HG03520 (cell line): ENCODE data around the gene RHEBL1.

ENCODE experiments used
- ATAC-seq: cut with Tn5 transposase; IDR thresholded peaks from one replicate; pipeline ENCODE4 v1.9.1; 2021; ENCODE audit warnings: mild to moderate bottlenecking, moderate library complexity; ENCODE audit not compliant: unreplicated experiment

RHEBL1 gene

GRCh38 chr12:49069507-49070346 is at the start of gene RHEBL1:
Gene RHEBL1, minus strand, starts transcription at chr12:49069979. Its CDS starts 194 bp downstream, at chr12:49069785.
- peak; percentile 96 for ATAC-seq

DNA sequence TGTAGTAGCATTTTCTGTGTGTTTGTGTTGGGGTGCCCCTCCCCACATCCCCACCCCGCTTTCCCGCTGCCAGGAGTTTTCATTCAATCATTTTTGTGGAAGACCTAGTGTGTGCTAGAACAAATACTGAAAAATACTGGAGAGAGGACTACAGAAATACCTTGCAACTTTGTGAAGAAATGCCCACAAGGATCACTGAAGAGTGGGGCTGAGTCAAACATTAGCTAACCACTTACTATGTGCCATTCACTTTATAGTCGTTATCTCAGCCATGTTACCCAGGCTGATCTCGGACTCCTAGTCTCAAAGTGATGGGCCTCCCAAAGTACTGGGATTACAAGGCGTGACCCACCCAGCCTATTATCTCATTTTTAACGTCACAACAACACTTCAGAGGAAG is 41.4 kb upstream of the RHEBL1 start:
- no peak for ATAC-seq

DNA sequence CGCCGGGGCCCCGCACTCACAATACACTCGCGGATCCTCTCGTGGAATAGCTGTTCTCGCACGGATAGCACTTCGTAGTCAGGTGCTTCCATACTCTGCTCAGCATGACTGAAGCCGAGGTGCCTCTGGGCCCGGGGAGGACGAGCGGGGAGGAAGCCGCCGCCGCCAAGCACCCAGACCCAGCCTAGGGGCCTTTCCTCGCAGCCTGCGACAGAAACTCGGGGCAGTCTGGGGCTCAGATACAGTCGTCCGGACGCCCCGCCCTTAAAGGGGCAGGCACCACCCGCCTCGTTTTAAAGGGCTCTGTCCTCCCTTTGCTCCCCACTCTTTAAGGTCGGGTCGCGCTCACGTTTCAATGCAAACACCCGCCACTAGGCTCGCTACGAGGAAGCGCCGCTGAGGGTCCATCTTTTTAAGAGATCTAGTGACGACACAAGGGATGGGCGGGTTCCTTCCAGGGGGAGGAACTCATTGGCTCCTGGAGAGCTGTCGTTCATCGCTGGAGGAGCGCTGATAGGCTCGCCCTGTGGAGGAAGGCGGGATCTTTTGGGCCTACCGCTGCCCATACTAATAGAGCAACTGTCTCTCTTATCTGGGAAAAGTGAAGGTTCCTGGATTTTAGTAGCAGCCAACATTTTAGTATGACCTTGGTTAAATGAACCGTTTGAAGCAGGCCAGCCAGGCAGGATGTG is 40.8 kb upstream of the RHEBL1 start, which contains the start of gene LMBR1L:
Gene LMBR1L, minus strand, starts transcription at position 384 of the 692 bp plus-strand sequence. Its CDS starts 292 bp downstream, at position 92.
- peak; percentile 97 for ATAC-seq

DNA sequence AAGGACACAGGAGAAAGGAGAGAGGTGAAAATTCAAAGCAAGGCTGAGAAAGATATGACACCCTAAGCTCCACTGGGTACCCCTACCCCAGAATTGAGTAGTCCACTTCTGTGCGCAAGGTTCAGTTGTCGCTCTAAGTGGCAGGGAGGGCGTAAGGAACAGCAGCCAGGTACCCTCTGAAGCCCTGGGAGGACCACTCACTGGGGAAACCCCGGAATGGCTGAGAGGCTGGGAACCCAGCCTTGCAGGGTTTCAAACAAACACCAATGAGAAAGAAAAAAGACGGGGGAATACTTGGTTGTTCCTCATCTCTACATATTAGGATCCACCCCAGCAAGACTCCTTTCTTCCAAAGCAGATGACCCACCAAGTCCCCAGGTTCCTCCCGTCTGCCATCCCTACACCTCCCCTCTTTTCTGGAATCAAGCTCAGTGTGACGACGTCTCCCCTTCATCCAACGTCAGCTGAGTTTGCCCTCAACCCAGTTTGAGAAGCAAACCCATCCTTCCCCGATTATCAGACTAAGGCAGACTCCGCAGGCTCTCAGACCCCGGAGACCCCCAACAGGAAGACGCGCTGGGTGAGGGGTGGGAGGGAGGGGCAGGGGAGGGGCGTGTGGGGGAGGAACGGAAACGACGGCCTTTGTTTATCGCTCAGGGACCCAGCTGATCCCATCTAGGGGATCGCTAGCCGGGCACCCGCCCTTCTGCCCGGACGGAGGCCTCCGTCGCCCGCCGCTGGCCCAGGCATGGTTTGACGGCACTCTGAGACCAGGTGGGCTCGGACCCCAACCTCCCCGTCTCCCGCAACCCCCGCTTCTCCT is 40.1 kb upstream of the RHEBL1 start:
- no peak for ATAC-seq

GRCh38 chr12:49108958-49109404 is 39.2 kb upstream of the RHEBL1 start:
- ATAC-seq, result no peak

- ATAC-seq, result no peak
Measured at GRCh38 chr12:49105504-49106084, 35.8 kb upstream of the RHEBL1 start.

DNA sequence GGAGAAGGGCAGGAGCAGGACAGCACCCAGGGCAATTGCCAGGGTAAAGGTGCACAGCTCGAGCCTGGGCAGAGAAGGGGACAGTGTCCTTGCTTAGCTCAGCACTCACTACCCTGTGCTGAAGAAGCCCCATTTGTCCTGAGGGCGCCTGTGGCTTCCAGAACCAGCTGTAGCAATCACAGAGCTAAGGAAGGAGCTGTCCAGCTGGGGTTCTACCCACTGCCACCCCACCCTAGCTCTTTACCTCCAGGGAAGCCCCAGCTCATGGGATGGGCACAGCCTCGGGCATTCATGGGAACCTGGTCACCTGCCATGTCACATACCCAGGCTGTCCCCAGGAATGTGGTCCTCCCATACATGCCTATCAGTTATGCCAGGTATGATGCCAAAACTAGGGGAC is 35.0 kb upstream of the RHEBL1 start:
- no peak for ATAC-seq

DNA sequence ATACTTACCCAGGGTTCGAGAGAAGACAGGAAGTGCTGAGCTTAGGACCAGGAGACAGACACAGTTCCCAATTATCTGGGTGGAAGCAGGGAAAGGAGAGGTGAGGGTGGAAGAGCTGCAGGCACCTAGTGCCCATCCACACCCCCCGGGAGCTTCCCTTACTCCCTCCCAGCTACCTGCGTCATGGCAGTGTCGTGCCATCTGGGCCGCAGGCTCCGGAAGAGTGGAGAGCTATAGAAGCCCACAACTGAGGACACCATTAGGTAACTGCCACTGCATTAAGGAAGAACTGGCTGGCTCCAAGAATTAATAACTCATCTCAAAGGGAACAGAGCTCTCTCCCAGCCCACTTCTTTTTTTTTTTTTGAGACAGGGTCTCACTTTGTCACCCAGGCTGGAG is 30.6 kb upstream of the RHEBL1 start:
- ATAC-seq, result no peak

- no peak for ATAC-seq
Measured at GRCh38 chr12:49098703-49099102, 28.9 kb upstream of the RHEBL1 start.

DNA sequence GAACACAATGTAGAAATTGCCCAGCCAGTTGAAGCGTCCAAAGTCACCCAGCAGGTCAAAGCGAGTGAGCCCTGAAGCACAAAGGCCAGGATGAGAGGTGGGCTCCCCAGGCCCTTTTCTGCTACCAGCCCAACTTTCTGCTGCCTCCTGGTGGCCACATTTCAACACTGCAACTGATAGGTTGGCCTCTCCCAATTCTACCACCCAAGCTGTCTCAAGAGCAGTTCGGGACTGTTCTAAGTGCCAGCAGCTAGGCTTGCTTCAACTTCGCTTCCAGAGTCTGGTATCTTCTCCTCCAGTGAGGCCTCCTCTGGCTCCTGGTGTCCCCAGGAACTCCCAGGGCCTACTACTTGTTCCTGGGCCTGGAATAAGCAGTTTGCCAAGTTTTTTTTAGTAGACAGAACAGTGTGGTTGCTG is 28.3 kb upstream of the RHEBL1 start:
- ATAC-seq, result no peak

DNA sequence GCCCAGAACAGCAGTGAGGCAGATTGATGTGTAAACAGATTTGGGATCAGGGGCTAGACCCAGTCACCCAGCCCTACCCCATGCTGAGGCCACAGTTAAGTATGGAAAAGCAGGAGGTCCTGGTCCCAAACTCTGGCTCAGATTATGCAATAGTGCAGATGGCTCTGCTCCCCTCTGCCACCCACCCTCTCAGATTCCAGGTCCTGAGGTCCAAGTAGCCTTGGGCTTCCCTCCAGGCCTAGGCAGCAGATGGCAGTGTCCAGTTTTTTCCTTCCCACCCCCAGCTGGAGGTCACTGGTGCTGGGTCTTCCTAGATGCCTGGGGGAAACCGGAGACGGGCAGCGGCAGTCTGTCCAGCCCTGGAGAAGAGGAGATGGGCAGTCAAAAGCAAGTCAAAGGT is 27.6 kb upstream of the RHEBL1 start:
- no peak for ATAC-seq

GRCh38 chr12:49094975-49095365 is 25.2 kb upstream of the RHEBL1 start:
- no peak for ATAC-seq

- no peak for ATAC-seq
Measured at GRCh38 chr12:49094160-49094974, 24.6 kb upstream of the RHEBL1 start, which contains the start of gene DHH. Gene DHH, minus strand, starts transcription at chr12:49094801. Its CDS starts 289 bp downstream, at chr12:49094512.

DNA sequence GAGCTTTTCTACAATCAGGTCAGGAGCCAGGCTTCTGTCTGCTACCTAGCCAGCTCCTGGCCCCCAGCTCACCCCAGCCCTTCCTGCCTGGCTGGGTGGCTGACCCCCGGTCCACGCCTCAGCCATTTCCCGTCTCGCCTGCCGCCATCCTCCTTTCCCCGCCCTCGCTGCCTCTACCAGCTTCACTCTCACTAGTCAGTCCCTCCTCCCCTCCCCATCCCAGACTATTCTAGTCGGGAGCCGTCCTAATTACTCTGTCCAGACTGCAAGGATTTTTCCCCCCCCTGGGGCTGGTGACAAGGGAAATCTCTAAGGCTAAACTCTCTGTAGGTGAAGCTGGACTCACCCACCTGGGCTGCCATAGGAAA is 24.0 kb upstream of the RHEBL1 start:
- ATAC-seq, result no peak

- no peak for ATAC-seq
Measured at GRCh38 chr12:49092816-49093406, 23.1 kb upstream of the RHEBL1 start.

DNA sequence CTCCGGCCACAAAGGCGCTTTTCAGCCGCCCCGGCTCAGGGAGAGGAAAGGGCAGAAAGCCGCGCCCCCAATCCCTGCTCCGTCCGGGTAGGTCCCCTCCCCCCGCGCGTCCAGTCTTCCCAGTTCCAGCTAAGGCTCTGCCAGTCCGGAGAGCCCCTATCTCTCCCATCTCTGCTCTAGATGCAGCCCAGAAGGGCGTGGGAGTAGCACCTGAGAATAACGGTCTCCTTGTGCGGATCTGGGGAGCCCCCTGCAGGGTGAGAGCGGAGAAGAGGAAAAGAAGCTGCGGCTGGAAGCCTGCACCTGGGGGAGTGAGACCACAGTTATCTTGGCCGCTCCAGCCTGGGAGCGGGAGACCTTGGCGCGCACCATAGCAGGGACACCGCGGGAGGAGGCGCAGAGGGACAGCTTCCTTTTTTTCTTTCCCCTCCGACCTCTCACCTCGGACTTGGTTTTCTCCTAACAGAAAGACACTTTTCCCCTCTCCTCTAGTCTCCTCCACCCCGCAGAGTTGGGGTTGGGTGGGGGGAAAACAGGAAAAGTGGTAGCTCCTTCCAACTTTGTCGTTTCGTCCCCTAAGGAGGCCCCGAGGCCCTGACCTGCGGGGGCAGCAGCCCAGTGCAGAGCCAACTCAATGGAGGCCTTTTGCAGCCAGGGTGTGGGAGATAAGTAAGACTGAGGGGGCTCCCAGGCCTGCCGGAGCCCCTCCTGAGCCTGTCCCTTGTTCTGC is 22.5 kb upstream of the RHEBL1 start:
- ATAC-seq, result no peak

- ATAC-seq, result no peak
Measured at GRCh38 chr12:49091836-49092085, 22.0 kb upstream of the RHEBL1 start.

DNA sequence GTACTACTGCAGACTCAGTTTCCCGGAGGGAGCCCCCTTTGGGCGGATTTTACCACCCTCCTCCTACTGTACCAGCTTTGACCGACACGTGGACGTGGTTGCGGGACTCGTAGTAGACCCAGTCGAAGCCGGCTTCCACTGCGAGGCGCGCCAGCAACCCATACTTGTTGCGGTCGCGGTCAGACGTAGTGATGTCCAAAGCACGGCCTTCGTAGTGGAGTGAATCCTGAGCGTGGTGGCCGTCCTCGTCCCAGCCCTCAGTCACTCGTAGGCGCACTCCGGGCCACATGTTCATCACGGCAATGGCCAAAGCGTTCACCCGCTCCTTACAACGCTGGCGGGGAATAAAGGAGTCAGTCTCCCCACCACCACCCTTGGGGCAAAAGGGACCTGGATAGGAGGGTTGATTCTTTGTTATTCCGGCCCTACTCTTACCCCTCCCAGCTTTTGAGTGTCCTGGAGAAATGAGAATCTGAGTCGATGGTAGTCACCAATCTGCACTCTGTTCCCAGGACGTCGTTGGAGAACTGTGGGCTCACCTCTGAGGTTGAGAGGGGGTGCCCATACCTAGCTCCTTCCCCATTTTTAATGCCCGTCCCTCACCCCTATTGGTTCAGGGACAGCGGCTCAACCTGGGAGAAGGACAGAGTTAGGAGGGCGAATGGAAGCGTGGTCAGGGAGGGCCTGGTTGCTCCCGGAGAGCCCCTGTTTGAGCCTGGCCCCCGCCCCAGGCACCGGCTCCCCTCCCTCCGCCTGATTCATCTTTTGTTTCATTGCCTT is 21.5 kb upstream of the RHEBL1 start:
- no peak for ATAC-seq
